ENCODE results near the gene AKAP8L.

Gene AKAP8L

GRCh38 chr19:15427991-15428471, 9.2 kb upstream of the AKAP8L start:
- peaks cover 80% of the 10 kb centered on the region for H3K36me3 ChIP-seq
- peaks cover 76% of the 10 kb centered on the region for H4K20me1 ChIP-seq
- no peak overlapping the region for H3K4me3 ChIP-seq
- peaks cover 26% of the 10 kb centered on the region for H3K4me1 ChIP-seq
- no peak overlapping the region for H3K4me2 ChIP-seq
- no peak overlapping the region for H3K9ac ChIP-seq
- no peak for TF ChIP-seq Cebpa-rat (IDR thresholded peaks at IDR 0.05)
- H3K9me3 ChIP-seq, result peaks cover 24% of the 10 kb centered on the region
- H3K27me3 ChIP-seq, result no peaks in the 10 kb centered on the region
- no peak overlapping the region for H3K27ac ChIP-seq

DNA sequence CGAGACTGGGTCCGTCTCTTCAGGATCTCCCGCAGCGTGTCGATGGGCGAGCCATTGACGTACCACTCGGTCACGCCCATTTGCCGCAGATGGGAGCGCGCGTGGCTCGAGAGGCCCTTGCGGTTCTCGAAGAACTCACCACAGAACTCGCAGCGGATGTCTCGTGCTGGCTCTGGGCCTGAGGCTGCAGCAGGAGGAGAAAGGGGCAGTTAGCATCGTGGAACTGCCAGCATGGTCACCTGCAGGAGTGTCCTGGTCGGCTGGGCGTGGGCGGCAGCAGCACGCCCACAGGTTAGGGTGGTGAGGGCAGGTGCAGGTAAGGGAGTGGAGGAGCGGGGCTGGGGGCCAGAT, 8.5 kb upstream of the AKAP8L start:
- peaks cover 87% of the 10 kb centered on the region for H3K36me3 ChIP-seq
- no peak for TF ChIP-seq Cebpa-rat (IDR thresholded peaks at IDR 0.05)

DNA sequence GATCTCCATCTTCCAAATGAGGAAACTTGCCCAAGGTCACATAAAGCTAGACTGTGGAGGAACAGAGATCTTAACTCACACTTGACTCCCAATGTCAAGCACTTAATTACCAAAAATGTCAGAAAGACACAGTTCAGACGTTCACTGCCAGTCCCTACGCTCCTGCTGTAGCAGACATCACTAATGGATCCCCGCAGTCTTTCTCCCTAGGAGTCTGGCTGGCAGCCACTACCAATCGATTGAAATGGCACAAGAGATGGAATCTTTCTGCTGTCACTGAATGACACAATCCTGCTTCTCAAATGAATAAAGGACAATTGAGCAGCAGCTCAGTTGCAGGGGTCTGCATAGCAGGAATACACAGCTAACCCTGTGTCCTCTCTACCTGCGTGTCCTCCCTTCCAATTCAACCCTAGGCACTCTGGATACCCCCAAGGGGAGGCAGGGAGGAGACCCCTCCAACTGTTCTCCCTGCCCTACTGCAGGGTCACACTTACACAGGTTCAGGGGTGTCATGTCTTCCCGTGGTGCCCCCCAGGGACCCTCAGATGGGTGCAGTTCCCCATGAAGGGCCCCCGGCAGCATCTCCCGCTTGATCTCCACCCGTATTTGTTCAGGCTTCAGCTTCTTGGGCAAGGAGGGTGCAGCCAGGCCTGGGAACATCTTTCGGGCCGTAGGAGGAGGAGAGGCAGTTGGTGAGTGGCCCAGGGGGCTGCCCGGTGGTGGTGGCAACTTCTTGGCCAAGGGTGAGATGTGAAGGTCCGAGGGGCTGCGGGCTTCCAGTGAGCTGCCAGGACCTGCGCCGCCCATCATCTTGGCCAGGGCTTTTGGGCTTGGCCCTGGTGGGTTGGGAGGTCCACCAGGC, 7.9 kb upstream of the AKAP8L start:
- Histone ChIP-seq H4K20me1 (peaks cover 89% of the 10 kb centered on the region), H3K4me1 (peaks cover 36% of the 10 kb centered on the region)
- no peak for TF ChIP-seq Cebpa-rat (IDR thresholded peaks at IDR 0.05)

More for the DNA sequence above, 8.5 kb upstream of the AKAP8L start:
- no peak overlapping the region for H3K9ac ChIP-seq
- H3K4me1 ChIP-seq, result peaks cover 30% of the 10 kb centered on the region
- H3K27me3 ChIP-seq, result no peaks in the 10 kb centered on the region
- H3K27ac ChIP-seq, result no peak overlapping the region
- H3K4me3 ChIP-seq, result no peak overlapping the region
- H3K9me3 ChIP-seq, result peaks cover 26% of the 10 kb centered on the region
- H4K20me1 ChIP-seq, result peaks cover 84% of the 10 kb centered on the region
- H3K4me2 ChIP-seq, result no peak overlapping the region

GRCh38 chr19:15425321-15425950, 6.6 kb upstream of the AKAP8L start:
- Histone ChIP-seq H3K4me3 (no peak overlapping the region), H4K20me1 (peaks cover 76% of the 10 kb centered on the region), H3K9me3 (peaks cover 26% of the 10 kb centered on the region), H3K27ac (no peak overlapping the region), H3K4me2 (no peak overlapping the region), H3K36me3 (peaks cover 98% of the 10 kb centered on the region), H3K27me3 (no peaks in the 10 kb centered on the region), H3K9ac (no peak overlapping the region), H3K4me1 (peaks cover 26% of the 10 kb centered on the region)
- no peak for TF ChIP-seq Cebpa-rat (IDR thresholded peaks at IDR 0.05)

More for the DNA sequence above, 7.9 kb upstream of the AKAP8L start:
- H3K9me3 ChIP-seq, result peaks cover 26% of the 10 kb centered on the region
- no peak overlapping the region for H3K27ac ChIP-seq
- no peaks in the 10 kb centered on the region for H3K27me3 ChIP-seq
- H3K4me3 ChIP-seq, result no peak overlapping the region
- peaks cover 93% of the 10 kb centered on the region for H3K36me3 ChIP-seq
- no peak overlapping the region for H3K4me2 ChIP-seq
- no peak overlapping the region for H3K9ac ChIP-seq

GRCh38 chr19:15424692-15425272, 6.0 kb upstream of the AKAP8L start:
- H3K9me3 ChIP-seq, result peaks cover 26% of the 10 kb centered on the region
- H3K9ac ChIP-seq, result no peak overlapping the region
- TF ChIP-seq Cebpa-rat (IDR thresholded peaks at IDR 0.05), result no peak
- peaks cover 19% of the 10 kb centered on the region for H3K4me1 ChIP-seq
- no peak overlapping the region for H3K27ac ChIP-seq
- H3K4me2 ChIP-seq, result no peak overlapping the region
- peaks cover 70% of the 10 kb centered on the region for H4K20me1 ChIP-seq
- no peaks in the 10 kb centered on the region for H3K27me3 ChIP-seq
- H3K36me3 ChIP-seq, result peaks cover 96% of the 10 kb centered on the region
- no peak overlapping the region for H3K4me3 ChIP-seq

- Histone ChIP-seq H3K9ac (no peak overlapping the region), H4K20me1 (peaks cover 63% of the 10 kb centered on the region), H3K4me1 (peaks cover 25% of the 10 kb centered on the region), H3K27me3 (no peaks in the 10 kb centered on the region), H3K27ac (no peak overlapping the region), H3K4me3 (no peak overlapping the region), H3K4me2 (no peak overlapping the region), H3K36me3 (peaks cover 90% of the 10 kb centered on the region), H3K9me3 (peaks cover 26% of the 10 kb centered on the region)
- TF ChIP-seq Cebpa-rat (IDR thresholded peaks at IDR 0.05), result no peak
These were observed 5.3 kb upstream of the AKAP8L start for GRCh38 chr19:15424121-15424520.

- Histone ChIP-seq H3K36me3 (peaks cover 80% of the 10 kb centered on the region), H3K4me2 (peak overlapping the region; percentile 63), H3K4me1 (peaks cover 25% of the 10 kb centered on the region), H3K9ac (no peak overlapping the region), H3K27ac (peak overlapping the region; percentile 70), H3K4me3 (0 out of 2 replicates have a peak overlapping the region, but pooled peaks have one; percentile 31), H3K9me3 (peaks cover 26% of the 10 kb centered on the region), H4K20me1 (peaks cover 58% of the 10 kb centered on the region), H3K27me3 (no peaks in the 10 kb centered on the region)
- no peak for TF ChIP-seq Cebpa-rat (IDR thresholded peaks at IDR 0.05)
These were observed 4.3 kb upstream of the AKAP8L start for GRCh38 chr19:15423130-15423529.

GRCh38 chr19:15422296-15423075, 3.7 kb upstream of the AKAP8L start:
- Histone ChIP-seq H3K4me1 (peaks cover 29% of the 10 kb centered on the region), H3K9ac (peak overlapping the region; percentile 25; the same call in 1 of the 2 replicates), H3K27ac (peak overlapping the region; percentile 70), H3K4me3 (no peak overlapping the region), H3K27me3 (no peaks in the 10 kb centered on the region), H3K9me3 (peaks cover 26% of the 10 kb centered on the region), H3K4me2 (peak overlapping the region; percentile 63), H3K36me3 (peaks cover 73% of the 10 kb centered on the region), H4K20me1 (peaks cover 58% of the 10 kb centered on the region)
- no peak for TF ChIP-seq Cebpa-rat (IDR thresholded peaks at IDR 0.05)

- no peak overlapping the region for H3K4me3 ChIP-seq
- H3K9ac ChIP-seq, result peak overlapping the region; percentile 25; the same call in 1 of the 2 replicates
- peak overlapping the region; percentile 63 for H3K4me2 ChIP-seq
- peak overlapping the region; percentile 70; the same call in 1 of the 2 replicates for H3K27ac ChIP-seq
- H3K4me1 ChIP-seq, result peaks cover 36% of the 10 kb centered on the region
- H3K36me3 ChIP-seq, result peaks cover 66% of the 10 kb centered on the region
- H4K20me1 ChIP-seq, result peaks cover 58% of the 10 kb centered on the region
- H3K9me3 ChIP-seq, result peaks cover 26% of the 10 kb centered on the region
- no peak for TF ChIP-seq Cebpa-rat (IDR thresholded peaks at IDR 0.05)
- no peaks in the 10 kb centered on the region for H3K27me3 ChIP-seq
These were observed 3.0 kb upstream of the AKAP8L start for GRCh38 chr19:15421721-15422260.

Measured in BLaER1 (cell line).